NCI-H82 (cell line): ENCODE results near the gene RBBP4.
"Not testable (repeated sequence)": the region's sequence is repeated elsewhere in the genome, so short reads cannot be mapped to it uniquely, and the experiment has no call there.

Experiments used
- DNase-seq: peaks from one replicate; lab custom pipeline; 2025; lab: John Stamatoyannopoulos, UW

Gene RBBP4

DNA sequence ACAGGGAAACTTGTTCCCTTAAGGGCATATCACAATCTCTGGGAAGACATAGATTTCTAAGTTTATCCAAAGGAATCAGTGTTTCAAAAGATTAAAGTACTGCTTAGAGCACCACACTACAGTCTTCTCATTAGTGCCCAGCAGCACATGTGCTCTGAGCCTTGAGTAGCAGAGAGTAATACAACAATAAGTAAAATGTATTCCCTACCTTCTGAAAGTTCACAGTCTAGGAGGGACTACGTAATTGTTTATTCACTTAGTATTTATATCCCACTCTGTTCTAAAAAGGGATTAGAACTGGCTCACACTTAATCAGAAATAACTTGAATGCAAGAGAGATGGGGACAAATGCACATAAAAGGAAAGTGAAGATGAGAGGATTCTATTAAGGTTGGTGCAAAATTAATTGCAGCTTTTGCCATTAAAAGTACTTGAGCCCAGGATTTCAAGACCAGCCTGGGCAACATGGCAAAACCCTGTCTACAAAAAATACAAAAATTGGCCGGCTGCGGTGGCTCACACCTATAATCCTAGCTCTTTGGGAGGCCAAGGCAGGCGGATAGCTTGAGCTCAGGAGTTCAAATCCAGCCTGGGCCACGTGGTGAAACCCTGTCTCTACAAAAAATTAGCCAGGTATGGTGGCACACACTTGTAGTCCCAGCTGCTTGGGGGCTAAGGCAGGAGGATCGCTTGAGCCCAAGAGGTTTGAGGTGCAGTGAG is 42.6 kb downstream of the RBBP4 start:
- no peak for DNase-seq

DNA sequence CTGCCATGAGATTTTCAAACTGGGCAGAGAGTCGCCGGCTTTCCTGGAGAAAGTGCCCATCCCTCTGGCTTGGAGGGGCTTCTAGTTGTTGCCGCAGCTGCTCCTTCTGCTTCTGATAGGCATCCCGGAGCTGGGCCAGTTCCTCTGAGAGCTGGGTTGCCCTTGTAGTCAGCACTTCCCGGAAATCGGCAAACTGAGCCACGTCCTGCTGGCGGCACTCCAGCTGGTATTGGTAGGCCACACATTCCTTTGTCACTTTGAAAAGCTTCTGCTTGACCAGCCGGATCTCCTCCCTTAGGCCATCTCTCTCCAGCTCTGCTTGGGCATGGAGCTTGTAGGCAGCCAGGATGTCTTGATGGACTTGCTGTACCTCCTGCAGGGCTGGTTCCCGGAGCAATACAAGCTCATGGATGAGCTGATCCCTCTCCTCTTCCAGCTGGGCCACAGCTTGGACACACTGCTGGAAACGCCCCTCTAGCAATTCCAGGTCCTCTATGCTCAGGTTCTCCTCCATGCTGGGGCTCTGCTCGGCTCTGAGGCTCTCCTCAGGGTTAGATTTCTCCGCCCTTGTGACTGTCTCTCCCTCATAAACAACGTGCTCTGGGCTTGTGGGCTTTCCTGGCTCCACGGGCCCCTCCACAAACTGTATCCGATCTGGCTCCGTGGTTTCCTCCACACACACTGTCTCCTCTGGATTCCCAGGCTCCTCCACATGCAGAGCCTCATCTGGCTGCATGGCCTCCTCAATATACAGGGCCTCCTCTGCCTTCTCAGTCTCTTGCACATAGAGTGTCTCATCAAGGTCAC is 44.3 kb downstream of the RBBP4 start:
- DNase-seq = no peak

DNA sequence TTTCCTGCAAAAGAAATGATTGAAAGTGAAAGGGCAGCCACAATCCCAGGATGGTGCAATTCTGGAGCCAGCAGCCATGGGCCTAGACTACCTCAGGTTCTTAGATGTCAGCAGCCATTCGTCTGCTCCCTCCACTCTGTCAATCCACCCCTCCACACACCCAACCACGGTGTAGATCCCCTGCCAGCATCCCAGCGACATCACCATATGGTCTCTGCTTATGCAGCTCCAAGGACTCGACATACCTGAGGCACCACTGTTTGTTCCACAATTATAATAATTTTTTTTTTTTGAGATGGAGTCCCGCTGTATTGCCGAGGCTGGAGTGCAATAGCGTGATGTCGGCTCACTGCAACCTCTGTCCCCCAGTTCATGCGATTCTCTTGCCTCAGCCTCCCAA is 45.0 kb downstream of the RBBP4 start:
- DNase-seq = peak; percentile 38

DNA sequence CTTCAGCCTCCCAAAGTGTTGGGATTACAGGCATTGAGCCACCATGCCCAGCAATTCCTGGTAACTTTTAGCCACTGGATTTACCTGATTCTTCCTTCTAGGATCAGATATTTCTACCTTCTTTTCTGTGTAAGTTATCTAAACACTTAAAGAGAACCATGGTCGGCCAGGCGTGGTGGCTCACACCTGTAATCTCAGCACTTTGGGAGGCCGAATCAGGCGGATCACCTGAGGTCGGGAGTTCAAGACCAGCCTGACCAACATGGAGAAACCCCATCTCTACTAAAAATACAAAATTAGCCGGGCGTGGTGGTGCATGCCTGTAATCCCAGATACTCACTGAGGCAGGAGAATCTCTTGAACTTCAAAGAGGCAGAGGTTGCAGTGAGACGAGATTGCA is 46.0 kb downstream of the RBBP4 start:
- not testable (repeated sequence) for DNase-seq

DNA sequence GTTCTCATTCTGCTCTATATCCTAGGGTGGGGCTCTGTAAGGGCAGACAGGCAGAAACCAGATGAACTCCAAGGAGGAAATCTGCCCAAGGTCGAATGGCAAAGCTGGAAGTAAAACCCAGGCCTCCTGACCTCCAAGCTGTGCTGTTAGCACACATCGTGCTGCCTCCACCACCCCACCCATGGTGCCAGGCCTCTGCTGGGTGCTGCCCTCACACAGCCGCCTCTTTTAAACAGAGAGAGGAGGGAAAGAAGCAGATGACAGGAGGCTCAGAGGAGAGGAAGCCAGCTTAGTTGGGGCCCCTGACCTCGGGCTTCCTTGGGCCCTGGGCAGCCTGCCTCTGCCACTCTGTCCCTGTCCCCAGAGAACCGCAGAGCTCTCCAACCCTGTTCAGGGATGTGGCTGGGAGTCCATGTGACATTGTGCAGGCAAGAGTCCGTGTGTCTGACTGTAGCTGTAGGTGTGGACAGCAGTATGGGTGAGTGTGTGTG is 50.5 kb downstream of the RBBP4 start:
- DNase-seq = no peak

DNA sequence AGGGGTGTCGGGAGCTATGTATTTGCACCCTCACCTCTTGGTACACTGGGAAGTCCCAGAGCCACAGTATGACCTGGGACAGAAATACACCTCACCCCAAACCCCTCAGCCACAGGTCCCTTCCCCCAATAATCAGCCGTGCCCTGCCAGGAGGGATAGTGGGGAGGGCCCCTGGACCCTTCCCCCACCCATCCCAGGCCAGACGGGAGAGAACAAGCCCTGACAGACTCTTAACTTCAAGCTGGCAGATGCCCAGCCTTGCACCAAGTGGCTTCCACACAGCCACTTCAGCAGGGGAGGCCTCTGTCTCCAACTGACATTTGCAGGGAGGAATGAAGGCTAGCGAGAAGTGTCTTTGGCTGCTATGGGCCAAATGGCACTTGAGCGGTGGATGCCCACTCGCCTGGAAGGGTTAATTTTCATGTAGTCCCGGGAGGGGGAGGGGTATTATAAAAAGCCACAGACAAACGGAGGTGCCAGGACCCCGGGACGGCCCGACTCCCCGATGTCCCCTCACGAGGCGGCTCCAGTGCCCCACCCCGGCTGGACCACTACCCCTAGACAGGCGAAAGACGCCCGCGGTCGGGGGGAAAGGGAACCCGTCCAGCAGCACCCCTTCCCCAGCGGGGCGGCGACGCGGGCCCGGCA is 51.1 kb downstream of the RBBP4 start:
- DNase-seq = no peak

DNA sequence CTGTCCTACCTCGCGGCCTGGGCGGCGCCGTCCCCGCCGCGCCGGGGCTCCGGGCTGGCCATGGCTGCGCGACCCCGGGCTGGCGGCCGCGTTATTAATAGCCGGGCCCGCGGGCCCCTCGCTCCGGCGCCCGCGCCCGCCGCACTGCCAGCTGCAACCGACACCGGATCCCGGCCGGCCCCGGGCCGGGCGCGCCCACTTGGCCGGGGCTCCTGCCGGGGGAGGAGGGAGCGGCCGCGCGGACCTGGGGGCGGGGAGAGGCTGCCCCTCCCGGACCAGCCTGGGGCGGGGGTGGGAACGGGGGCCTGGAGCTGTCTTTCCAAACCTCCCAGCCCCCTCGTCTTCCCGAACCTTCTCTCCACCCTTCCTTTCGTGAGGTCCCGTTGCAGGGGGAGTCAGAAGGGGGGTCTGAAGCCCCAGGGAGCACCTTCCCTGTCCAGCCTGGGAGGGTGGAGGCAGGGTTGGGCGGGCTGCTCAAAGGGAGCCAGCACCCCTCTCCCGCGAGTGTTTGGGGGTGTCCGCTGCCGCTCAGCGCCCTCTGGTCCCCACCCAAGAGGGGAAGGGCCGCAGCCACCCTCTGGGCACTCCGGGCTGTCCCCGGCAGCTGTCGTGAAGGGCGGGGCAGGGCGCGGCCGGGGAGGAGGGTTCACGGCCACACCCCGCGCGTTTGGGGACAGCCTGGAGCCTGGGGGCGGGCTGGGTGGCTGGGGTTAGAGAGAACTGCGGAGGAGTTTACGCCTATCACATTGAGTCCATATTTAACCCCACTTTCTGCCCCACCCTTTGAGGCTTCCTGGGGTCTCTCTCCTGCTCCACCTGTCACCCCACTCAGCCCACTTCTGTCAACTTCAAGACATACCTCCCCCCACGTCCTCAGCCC is 51.8 kb downstream of the RBBP4 start, which contains the start of gene SYNC:
SYNC (minus strand) TSS at position 172 of the 880 bp plus-strand sequence; CDS start at position 62, 110 bp downstream.
- peak; percentile 35 for DNase-seq

DNA sequence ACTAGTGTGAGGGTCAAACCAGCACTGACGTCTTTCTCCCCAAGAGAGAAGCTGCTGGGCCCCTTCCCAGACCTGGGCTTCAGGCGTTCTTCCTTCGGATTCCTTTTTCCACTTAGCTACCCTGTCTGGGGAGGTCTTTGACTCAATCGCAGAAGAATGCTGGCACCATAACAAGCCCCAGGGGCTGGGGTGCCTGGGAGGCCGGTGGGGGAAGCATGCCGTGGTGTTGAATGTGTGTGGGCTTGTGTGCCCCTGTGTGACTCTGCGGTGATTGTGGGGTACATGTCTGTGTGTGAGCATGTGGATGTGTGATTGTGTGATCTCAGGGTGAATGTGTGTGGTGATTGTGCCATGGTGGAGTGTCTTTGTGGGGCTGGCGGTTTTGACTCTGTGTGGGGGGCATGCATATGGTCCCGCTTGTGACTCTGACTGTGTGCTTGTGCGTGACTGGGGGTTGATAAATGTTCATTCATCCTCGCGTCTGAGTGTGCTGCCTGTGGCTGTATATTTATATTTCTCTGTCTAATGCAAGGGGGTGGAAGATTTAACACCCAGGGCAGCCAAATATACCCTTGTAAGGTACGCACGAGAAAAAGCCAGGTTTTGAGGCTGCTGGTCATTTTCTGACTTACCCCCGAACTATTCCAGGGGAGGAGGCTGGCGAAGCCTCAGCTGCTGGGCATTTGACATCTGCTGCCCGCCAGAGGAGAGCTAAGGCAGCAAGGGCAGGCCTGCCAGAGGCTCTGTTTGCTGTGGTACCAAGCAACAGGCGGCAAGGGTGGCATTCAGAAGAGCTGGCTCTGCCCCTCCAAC is 52.7 kb downstream of the RBBP4 start:
- no peak for DNase-seq

DNA sequence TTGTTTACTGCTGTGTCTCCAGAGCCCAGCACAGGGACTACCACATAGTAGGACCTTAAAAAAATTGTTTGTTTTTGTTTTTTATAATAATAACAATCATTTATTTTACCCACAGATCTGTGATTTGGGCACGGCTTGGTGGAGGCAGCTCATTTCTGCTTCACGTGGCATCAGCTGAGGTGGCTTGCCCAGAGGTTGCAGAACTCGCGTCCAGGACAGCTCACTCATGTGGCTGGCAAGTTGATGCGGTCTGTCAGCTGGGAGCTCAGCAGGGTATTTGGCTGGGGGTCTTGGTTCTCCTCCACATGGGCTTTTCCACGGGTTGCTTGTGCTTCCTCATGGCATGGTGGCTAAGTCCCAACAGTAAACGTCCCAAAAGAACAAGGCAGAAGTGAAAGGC is 54.5 kb downstream of the RBBP4 start:
- no peak for DNase-seq

DNA sequence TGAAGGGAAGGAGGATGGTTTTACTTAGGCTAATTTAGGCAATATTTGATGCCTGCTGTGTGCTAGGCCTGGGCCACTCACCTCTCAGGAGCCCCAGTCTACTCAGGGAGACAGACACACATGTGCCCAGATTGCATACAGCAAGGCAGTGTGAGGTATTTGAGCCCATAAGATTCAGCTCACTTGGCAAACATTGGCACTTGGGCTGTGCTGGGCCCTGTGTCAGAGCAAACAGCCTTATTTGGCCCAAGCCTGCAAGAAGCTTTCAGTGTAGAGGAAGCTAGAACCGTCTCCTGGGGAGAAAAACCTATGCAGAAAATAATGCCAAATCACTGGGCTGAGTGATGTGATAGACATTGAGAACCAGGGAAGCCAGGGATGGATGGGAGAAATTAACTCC is 55.5 kb downstream of the RBBP4 start:
- no peak for DNase-seq

DNA sequence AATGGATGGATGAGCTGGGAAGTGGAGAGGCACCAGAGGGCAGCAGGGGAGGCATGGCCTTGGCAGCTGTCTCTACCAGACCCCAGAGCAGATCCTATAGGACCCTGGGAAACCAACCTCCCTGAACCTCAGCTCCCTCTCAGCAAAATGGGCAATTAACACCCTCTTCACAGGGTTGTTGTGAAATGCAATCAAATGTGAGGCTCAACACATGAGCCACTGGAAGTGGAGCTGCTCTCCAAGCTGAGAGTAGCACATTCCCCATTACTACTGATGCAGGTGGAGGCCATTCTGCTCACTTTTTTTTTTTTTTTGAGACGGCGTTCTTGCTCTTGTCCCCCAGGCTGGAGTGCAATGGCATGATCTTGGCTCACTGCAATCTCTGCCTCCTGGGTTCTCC is 58.1 kb downstream of the RBBP4 start:
- DNase-seq = no peak

DNA sequence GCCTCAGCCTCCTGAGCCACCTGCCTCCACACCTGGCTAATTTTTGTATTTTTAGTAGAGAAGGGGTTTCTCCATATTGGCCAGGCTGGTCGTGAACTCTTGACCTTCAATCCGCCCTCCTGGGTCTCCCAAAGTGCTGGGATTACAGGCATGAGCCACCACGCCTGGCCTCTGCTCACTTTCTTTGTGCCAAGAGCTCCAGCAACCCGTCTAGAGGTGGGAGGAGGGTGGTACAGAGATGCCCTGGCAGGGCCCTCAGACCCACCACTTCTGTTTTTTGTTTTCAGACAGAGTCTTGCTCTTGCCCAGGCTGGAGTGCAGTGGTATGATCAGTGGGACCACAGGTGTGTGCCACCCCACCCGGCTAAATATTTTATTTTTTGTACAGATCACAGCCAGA is 58.5 kb downstream of the RBBP4 start:
- DNase-seq = no peak

DNA sequence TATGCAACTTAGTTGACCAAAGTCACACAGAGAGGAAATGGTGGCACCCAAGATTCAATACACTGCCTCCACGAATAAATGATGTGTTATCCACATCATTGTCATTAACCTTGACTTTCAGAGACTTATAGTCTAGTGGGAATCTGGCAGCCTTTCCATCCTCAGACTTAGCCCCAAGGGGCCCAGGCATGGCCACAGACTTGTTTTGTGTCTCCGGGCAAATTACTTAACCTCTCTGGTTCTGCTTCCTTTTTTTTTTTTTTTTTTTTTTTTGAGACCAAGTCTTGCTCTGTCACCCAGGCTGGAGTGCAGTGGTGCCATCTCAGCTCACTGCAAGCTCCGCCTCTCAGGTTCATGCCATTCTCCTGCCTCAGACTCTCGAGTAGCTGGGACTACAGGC is 60.2 kb downstream of the RBBP4 start:
- not testable (repeated sequence) for DNase-seq

DNA sequence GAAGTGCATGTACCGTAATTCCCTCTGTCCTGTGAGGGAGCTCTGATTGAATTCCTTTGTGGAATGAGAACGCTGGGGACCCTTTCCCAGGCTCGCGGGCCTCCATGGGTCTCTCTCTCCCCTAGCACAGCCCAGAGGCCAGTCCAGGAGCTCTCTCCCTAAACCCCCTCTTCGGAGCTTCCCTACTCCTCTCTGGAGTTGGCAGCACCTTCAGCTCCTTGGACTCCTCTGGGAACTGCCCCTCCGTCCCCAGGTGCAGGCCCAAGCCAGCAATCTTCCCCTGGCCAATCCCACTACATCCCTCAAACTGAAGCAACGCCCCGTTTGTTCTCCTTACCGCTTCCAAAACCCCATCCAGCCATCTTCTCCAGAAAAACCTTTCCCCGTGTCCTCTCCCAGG is 62.1 kb downstream of the RBBP4 start:
- no peak for DNase-seq

DNA sequence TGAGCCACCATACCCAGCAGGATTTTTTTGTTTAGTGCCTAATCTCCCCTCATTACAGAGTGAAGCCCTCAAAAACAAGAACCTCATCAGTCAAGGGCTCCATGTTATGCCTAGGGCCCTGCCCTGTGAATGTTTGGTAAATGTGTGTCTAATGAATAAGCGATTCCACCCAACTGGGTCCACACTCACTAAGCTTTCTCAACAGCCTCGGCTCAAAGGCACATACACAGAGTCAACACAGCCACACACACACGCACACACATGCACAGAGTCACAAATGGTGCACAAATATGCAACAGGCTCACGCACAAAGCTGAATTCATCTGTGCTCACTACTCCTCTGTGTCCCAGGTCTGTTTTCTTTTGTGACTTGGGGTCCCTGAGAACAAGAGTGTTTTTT is 63.3 kb downstream of the RBBP4 start:
- no peak for DNase-seq

DNA sequence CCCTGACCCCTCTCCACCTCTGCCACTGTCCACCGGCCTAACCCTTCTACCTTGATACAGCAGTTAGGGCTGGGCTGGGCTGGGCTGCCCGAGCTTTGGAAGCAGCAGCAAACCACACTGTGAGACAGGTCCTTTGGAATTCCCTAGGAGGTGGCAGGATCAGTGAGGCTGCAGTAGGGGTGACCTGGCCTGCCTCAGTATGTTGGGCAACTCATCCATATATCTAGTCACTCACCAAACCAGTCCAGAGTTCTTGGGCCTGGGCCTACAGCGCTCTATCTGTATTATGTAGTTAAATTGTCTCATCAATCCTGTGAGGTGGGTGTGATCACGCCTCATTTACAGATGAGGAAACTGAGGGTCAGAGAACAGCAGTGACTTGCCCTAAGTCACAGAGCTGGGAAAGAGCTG is 64.9 kb downstream of the RBBP4 start:
- DNase-seq = no peak

DNA sequence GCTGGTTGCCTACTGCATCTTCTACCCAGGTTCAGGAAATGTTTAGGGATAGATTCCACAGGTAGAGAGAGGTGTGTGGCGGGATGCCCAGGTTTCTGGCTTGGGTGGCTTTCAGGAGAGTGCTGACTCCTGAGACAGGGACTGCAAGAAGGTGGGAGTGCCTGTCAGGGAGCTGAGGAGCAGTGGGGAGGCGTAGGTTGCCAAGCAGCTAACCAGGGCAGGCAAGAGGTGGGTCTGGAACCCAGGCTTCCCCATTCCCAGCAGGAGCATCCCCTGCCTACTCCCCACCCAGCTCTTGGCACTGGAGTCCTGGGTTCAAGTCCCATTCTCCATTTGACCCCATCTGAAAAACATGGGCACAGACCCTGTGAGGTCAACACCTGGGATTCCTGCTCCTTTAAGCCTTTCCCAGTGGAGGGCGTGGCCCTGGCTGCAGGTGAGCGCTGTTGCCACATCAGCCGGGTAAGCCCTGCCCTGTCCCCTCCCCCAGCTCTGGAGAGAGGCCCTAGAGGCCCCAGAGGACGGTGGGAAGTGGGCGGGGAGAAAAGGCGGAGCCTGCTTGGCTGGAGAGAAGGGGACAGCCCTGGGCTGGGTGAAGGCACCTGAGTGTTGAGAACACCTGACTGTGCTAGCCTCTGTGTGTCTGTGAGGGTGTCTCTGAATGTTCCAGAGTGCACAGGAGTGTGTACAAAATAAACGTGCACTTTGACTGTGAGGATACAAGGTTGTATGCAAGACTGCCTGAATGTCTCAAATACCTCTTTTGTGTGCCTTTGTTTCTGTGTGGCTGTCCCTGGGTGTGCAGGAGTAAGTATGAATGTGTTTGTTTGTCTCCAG is 65.5 kb downstream of the RBBP4 start:
- DNase-seq = peak; percentile 93

DNA sequence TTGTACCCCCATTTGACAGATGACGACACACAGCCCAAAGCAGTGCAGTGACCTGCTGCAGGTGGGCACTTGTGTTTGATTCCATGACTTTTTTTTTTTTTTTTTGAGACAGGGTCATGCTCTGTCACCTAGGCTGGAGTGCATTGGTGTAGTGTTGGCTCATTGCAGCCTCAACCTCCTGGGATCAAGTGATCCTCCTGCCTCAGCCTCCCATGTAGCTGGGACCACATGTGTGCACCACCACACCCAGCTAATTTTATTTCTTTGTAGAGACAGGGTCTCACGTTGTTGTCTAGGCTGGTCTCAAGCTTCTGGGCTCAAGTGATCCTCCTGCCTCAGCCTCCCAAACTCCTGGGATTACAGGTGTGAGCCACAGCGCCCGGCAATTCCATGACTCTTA is 66.5 kb downstream of the RBBP4 start:
- no peak for DNase-seq

DNA sequence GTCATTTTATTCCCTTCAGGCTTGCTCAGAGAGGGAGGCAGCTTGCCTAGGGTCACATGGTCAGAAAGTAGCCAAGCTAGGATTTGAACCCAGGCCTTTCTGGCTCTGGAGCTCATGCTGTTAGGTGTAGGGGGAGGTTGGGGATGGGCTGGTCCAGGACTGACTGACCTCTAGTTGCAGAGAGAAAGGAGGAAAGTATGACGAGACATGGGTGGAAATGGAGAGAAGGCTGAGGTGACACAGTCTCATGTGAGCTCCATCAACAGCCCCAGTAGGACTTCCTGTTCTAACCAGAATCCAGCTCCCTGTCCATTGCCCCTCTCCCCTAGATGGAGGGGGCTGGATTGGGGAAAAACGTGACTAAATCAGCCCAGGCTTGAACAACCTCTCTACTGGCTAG is 67.0 kb downstream of the RBBP4 start:
- no peak for DNase-seq

DNA sequence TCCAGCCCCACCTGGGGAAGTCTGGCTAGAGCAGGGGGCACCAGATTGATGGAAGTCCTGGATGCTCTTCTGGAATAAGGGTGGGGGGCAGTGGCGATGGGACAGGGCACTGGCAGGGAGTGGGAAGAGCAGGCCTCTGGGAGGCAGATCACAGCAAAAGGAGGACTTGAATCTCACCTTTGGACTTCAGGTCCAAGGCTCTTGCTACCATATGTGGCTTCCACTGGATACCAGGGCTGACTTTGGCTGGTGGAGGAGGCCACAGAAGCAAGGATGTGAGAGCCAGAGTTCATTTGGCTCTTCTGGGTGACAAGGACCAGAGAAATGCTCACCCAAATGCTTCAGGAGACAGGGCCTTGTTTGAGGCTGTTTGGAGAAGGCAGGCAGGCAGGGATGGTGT is 67.5 kb downstream of the RBBP4 start:
- DNase-seq = no peak
